GM10847 (cell line): ENCODE measurements around the gene PTPRG.

Experiments
- POLR2A ChIP-seq: IDR thresholded peaks from 2 replicates; pipeline ENCODE4 v1.6.1; 2011; ENCODE audit not compliant: insufficient read length; ENCODE audit errors: extremely low read depth

PTPRG gene

GRCh38 chr3:61624300-61624699, 62.9 kb downstream of the PTPRG start:
- no peak for TF ChIP-seq POLR2A

- TF ChIP-seq POLR2A: no peak
Observed at GRCh38 chr3:61625429-61625828, 64.1 kb downstream of the PTPRG start.

DNA sequence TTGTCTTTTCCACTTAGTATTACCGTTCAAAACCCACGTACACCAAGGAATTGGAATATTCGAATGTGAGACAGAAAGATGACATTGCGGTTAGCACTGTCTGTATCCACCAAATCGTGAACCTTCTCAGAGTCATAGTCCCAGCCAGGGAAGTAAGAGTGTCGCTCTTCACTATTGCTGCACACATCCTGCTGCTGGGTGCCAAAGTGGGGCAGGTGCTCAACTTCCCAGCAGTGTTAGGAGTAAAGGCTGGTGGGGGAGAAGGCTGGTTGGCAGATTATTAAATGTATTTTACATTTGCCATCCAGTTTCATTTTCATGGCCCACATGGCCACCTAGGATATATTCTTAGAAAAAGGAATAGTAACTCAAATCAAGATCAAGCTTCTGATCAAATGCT, 65.1 kb downstream of the PTPRG start:
- TF ChIP-seq POLR2A: no peak

GRCh38 chr3:61627768-61628185, 66.4 kb downstream of the PTPRG start:
- no peak for TF ChIP-seq POLR2A

DNA sequence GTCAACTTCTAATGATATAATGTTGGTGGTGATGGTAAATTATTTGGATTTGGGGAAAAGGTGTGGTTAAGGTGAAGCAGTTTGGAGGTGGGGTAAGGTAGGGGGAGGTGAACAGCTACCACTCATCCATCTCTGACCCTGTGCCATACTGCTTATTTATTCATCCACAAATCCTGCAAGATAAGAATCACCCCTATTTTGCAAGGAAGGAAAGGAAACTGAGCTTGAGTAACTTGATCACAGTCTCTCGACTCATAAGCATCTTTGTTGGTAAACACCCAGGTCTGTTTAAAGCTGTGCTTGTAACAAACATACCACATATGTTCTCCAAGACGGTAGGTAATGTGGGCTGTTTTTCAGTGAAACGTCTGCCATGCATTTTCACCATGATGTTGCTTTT, 67.3 kb downstream of the PTPRG start:
- TF ChIP-seq POLR2A: no peak

GRCh38 chr3:61629442-61629841, 68.1 kb downstream of the PTPRG start:
- TF ChIP-seq POLR2A: no peak

DNA sequence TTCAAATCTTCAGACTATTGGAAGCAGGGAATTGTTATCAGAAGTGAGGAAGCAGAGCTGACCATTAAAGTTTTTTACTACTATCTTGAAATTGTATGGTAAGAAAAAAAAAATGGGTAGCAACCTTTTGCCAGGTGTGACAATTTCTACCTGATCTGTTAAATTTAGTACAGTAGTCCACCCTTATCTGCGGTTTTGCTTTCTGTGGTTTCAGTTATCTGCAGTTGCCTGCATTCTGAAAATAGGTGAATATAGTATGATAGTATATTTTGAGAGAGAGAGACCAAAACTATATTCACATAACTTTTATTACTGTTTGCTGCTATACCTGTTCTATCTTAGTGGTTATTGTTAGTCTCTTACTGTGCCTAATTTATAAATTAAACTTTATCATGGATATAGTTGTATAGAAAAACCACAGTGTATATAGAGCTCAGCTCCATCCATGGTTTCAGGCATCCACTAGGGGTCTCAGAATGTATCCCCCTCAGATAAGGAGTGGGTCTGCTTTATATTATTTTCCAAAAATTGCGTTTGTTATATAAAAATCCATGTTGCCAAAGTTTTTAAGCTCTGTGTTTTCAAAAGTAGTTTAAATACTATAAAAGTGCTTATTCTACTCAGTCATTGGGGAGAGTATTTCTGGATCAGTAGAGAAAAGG, 69.9 kb downstream of the PTPRG start:
- TF ChIP-seq POLR2A: no peak

DNA sequence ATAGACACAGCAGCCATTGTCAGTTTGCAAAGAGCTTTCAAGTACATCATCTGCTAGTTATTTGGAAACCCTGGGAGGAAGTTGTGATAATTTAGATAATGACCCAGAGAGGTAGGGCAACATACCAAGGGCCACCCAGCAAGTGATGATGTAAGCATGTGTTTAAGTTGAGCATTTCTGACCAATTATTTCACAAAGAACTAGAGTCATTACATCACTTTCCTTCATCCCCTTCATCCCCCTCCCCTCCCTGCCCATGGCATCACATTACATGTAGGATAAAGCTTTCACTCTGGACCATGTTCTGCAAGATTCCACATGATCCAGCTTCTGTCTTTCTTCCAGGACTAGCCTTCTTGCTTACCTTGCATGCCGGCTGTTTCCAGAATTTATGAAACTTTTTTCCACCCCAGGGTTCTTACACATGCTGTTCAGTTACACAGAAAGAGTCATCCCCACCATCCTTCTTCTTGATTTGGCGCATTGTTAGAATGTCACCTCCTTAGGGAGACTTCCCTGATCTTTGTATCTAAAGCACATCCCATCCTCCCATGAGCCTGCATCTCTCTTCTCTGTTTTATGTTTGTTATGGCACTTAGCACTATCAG, 71.3 kb downstream of the PTPRG start:
- no peak for TF ChIP-seq POLR2A

GRCh38 chr3:61634678-61635077, 73.3 kb downstream of the PTPRG start:
- TF ChIP-seq POLR2A: no peak

- no peak for TF ChIP-seq POLR2A
Observed at GRCh38 chr3:61637088-61638051, 76.0 kb downstream of the PTPRG start.

- TF ChIP-seq POLR2A: no peak
Observed at GRCh38 chr3:61638741-61639140, 77.4 kb downstream of the PTPRG start.

DNA sequence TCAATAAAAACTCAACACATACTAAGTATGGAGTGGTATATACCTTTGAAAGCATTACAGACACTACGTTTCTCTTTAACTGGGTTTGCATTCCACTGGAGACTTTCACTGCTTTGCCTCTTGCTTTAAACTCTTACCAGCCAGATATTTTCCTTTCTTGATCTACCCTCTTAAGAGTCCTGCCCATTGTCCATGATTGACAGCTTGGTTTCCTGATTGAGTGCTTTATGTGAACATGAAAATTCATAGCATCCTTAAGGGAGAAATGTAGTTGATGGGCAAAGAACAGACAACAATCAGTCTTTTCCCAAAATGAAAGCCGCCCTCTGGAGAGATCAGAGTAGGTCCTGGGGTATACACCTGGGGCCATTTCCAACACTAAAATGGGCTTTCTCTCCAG, 78.6 kb downstream of the PTPRG start:
- TF ChIP-seq POLR2A: no peak

GRCh38 chr3:61645148-61645547, 83.8 kb downstream of the PTPRG start:
- no peak for TF ChIP-seq POLR2A

GRCh38 chr3:61646360-61646759, 85.0 kb downstream of the PTPRG start:
- no peak for TF ChIP-seq POLR2A

- TF ChIP-seq POLR2A: no peak
Observed at GRCh38 chr3:61646851-61647525, 85.6 kb downstream of the PTPRG start.

DNA sequence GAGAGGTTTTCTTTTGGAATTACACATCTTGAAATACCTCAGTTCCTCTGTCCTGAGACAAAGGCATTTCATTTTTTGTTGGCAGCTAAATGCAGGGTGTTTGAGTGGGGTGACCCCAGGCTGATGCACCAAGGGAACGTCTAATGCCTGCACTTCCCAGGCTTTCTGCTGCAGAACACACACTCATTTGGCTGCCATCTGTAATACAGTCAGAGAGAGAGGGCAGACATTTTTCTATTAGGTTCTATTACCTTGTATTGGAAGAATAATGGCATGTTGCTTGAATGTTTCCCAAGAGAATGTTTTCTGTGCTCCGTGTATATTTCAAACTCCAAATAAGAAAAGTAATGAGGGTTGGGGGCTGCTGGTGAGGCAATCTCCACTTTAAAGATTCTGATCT, 87.1 kb downstream of the PTPRG start:
- TF ChIP-seq POLR2A: no peak
